NCI-H2196 (cell line): ENCODE data around the gene PGGT1B.

Experiments
- DNase-seq: peaks from one replicate; lab custom pipeline; 2025; ENCODE audit not compliant: unreplicated experiment; lab: John Stamatoyannopoulos, UW

The PGGT1B gene

GRCh38 chr5:115262321-115263077, at the start of gene PGGT1B:
TSS of gene PGGT1B (minus strand) at chr5:115262877. CDS start at chr5:115262851, 26 bp downstream.
- DNase-seq: peak; percentile 66

GRCh38 chr5:115309751-115310370, 47.2 kb upstream of the PGGT1B start:
- peak; percentile 59 for DNase-seq

- DNase-seq: no peak
Observed at GRCh38 chr5:115308815-115309214, 46.1 kb upstream of the PGGT1B start.

GRCh38 chr5:115306011-115306536, 43.4 kb upstream of the PGGT1B start:
- DNase-seq: no peak

GRCh38 chr5:115304496-115304895, 41.8 kb upstream of the PGGT1B start:
- DNase-seq: no peak

GRCh38 chr5:115298811-115299210, 36.1 kb upstream of the PGGT1B start:
- DNase-seq: no peak

- DNase-seq: no peak
Observed at GRCh38 chr5:115297031-115297430, 34.4 kb upstream of the PGGT1B start.

GRCh38 chr5:115296124-115297022, 33.7 kb upstream of the PGGT1B start, which contains the start of gene CCDC112:
TSS of gene CCDC112 (minus strand) at chr5:115296654. CDS start at chr5:115296543, 111 bp downstream.
- peak; percentile 69 for DNase-seq

- DNase-seq: no peak
Observed at GRCh38 chr5:115295777-115296123, 33.1 kb upstream of the PGGT1B start.

GRCh38 chr5:115291397-115291796, 28.7 kb upstream of the PGGT1B start:
- no peak for DNase-seq

- DNase-seq: no peak
Observed at GRCh38 chr5:115289104-115289503, 26.4 kb upstream of the PGGT1B start.

- DNase-seq: no peak
Observed at GRCh38 chr5:115284021-115284420, 21.3 kb upstream of the PGGT1B start.

- DNase-seq: no peak
Observed at GRCh38 chr5:115282131-115282530, 19.5 kb upstream of the PGGT1B start.

GRCh38 chr5:115274584-115274983, 11.9 kb upstream of the PGGT1B start:
- DNase-seq: no peak

GRCh38 chr5:115272297-115272958, 9.8 kb upstream of the PGGT1B start:
- DNase-seq: no peak

GRCh38 chr5:115271295-115272050, 8.8 kb upstream of the PGGT1B start:
- DNase-seq: no peak

- DNase-seq: no peak
Observed at GRCh38 chr5:115267617-115268016, 4.9 kb upstream of the PGGT1B start.

GRCh38 chr5:115265220-115265619, 2.5 kb upstream of the PGGT1B start:
- DNase-seq: no peak

- no peak for DNase-seq
Observed at GRCh38 chr5:115264786-115265185, 2.1 kb upstream of the PGGT1B start.

GRCh38 chr5:115263078-115263380, 352 bp upstream of the PGGT1B start:
- no peak for DNase-seq
